Measurements from ENCODE around the gene MGARP.
"Not testable (repeated sequence)": the region's sequence is repeated elsewhere in the genome, so short reads cannot be mapped to it uniquely, and the experiment has no call there.

The MGARP gene

DNA sequence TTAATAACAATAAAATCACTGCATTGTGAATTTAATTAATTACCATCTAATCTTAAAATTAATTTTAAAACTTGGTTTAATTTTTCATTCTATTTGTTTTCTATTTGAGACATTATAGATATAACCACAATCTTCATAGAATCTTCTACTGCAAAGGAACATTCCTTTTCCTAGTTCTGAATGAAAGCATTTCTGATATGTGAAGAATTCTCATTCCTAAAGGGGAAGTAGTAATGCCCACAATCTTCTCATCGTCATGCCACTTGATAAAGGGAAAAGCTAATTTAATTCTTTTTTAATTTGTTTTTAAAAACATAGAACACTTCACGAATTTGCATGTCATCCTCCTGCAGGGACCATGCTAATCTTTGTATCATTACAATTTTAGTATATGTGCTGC, 23.7 kb downstream of the MGARP start:
- DNase-seq (no peak), ATAC-seq (ENCODE audit: insufficient read depth, low read depth) (no peak)
- Histone ChIP-seq H3K9me3 (ENCODE audit: insufficient read depth, low read length, severe bottlenecking) (no peaks in the 10 kb centered on the region), H3K9ac (ENCODE audit: low read depth, low read length) (no peak overlapping the region), H3K36me3 (ENCODE audit: insufficient read depth, low read length) (no peaks in the 10 kb centered on the region), H3K4me1 (ENCODE audit: insufficient read depth, low read length) (no peaks in the 10 kb centered on the region), H3K27ac (ENCODE audit: low read length) (no peak overlapping the region), H3K79me2 (ENCODE audit: insufficient read depth, low read length) (no peaks in the 10 kb centered on the region), H3K4me2 (ENCODE audit: insufficient read depth, low read length) (no peak overlapping the region), H3K27me3 (ENCODE audit: insufficient read depth, low read length, poor library complexity) (no peaks in the 10 kb centered on the region), H3K4me3 (ENCODE audit: low read depth in 1 of 2, low read length in 2 of 2) (no peak overlapping the region), H2AFZ (ENCODE audit: low read depth, low read length) (no peak overlapping the region), H4K20me1 (ENCODE audit: insufficient read depth, low read length) (no peaks in the 10 kb centered on the region)
- TF ChIP-seq EZH2 (IDR thresholded peaks at IDR 0.05; ENCODE audit: borderline replicate concordance, low read depth, low read length, severe bottlenecking) = no peak
- TF ChIP-seq, protein P1, sequence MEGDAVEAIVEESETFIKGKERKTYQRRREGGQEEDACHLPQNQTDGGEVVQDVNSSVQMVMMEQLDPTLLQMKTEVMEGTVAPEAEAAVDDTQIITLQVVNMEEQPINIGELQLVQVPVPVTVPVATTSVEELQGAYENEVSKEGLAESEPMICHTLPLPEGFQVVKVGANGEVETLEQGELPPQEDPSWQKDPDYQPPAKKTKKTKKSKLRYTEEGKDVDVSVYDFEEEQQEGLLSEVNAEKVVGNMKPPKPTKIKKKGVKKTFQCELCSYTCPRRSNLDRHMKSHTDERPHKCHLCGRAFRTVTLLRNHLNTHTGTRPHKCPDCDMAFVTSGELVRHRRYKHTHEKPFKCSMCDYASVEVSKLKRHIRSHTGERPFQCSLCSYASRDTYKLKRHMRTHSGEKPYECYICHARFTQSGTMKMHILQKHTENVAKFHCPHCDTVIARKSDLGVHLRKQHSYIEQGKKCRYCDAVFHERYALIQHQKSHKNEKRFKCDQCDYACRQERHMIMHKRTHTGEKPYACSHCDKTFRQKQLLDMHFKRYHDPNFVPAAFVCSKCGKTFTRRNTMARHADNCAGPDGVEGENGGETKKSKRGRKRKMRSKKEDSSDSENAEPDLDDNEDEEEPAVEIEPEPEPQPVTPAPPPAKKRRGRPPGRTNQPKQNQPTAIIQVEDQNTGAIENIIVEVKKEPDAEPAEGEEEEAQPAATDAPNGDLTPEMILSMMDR (IDR thresholded peaks at IDR 0.05; ENCODE audit: borderline replicate concordance, extremely low read depth, low read length, poor library complexity, severe bottlenecking) = no peak

DNA sequence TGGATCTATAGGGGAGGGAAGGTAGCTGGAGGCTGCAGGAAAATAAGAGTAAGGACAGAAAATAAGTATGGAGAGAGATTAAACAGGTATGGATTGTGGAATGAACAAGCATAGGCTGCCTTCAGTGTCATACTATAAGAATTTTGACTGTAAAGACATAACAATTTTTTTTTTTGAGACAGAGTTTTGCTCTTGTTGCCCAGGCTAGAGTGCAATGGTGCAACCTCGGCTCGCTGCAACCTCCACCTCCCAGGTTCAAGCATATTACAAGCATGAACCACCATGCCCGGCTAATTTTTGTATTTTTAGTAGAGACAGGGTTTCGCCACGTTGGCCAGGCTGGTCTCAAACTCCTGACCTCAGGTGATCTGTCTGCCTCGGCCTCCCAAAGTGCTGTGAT, 24.4 kb downstream of the MGARP start:
- H3K4me3 ChIP-seq (ENCODE audit: low read depth in 1 of 2, low read length in 2 of 2); H3K4me2 ChIP-seq (ENCODE audit: insufficient read depth, low read length); H4K20me1 ChIP-seq (ENCODE audit: insufficient read depth, low read length); H3K36me3 ChIP-seq (ENCODE audit: insufficient read depth, low read length); H3K9me3 ChIP-seq (ENCODE audit: insufficient read depth, low read length, severe bottlenecking); H3K27me3 ChIP-seq (ENCODE audit: insufficient read depth, low read length, poor library complexity); H2AFZ ChIP-seq (ENCODE audit: low read depth, low read length); H3K79me2 ChIP-seq (ENCODE audit: insufficient read depth, low read length); H3K4me1 ChIP-seq (ENCODE audit: insufficient read depth, low read length); DNase-seq; H3K9ac ChIP-seq (ENCODE audit: low read depth, low read length); H3K27ac ChIP-seq (ENCODE audit: low read length); ATAC-seq (ENCODE audit: insufficient read depth, low read depth): not testable (repeated sequence)

DNA sequence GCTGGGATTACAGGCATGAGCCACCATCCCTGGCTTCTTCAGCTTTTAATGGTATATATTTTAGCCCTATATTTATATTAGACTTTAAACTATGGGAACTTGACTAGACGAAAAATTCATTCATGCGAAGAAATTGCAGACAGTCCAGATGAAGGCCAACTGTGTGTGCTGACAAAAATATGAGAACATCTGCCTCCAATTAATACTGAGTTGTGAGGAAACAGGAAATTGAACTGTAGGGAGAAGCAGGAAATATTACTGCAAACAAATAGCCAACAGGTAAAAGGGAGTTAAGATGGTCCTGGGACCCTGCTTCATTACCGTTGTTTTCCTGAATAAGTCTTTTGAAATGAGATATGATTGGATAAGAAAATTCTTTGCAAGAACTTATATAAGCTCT, 26.3 kb downstream of the MGARP start:
- Histone ChIP-seq H3K9ac (ENCODE audit: low read depth, low read length) (no peak overlapping the region), H3K36me3 (ENCODE audit: insufficient read depth, low read length) (no peaks in the 10 kb centered on the region), H4K20me1 (ENCODE audit: insufficient read depth, low read length) (no peaks in the 10 kb centered on the region), H3K4me3 (ENCODE audit: low read depth in 1 of 2, low read length in 2 of 2) (no peak overlapping the region), H3K4me1 (ENCODE audit: insufficient read depth, low read length) (no peaks in the 10 kb centered on the region), H3K4me2 (ENCODE audit: insufficient read depth, low read length) (no peak overlapping the region), H3K27me3 (ENCODE audit: insufficient read depth, low read length, poor library complexity) (no peaks in the 10 kb centered on the region), H3K79me2 (ENCODE audit: insufficient read depth, low read length) (no peaks in the 10 kb centered on the region), H2AFZ (ENCODE audit: low read depth, low read length) (no peak overlapping the region), H3K9me3 (ENCODE audit: insufficient read depth, low read length, severe bottlenecking) (no peaks in the 10 kb centered on the region), H3K27ac (ENCODE audit: low read length) (no peak overlapping the region)
- no peak for ATAC-seq (ENCODE audit: insufficient read depth, low read depth)
- DNase-seq = no peak
- no peak for TF ChIP-seq EZH2 (IDR thresholded peaks at IDR 0.05; ENCODE audit: borderline replicate concordance, low read depth, low read length, severe bottlenecking)
- TF ChIP-seq, protein P1 (IDR thresholded peaks at IDR 0.05; ENCODE audit: borderline replicate concordance, extremely low read depth, low read length, poor library complexity, severe bottlenecking) = no peak

DNA sequence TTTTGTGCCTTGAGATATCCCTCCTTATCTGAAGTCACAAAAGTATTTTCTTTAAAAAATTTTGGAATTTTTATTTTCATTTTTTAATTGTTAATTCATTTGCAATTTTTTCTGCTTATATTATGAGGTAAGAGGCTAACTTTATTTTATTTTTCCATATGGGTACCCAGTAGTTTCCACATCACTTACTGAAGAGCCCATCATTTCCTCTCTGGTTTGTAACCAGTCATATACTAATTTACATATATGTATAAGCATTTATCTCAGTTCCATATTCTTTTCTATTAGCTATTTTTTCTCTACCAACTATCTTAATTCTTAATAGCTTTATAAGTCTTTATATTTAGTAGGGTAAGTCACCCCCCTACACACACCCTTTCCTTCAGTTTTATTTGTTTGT, 27.0 kb downstream of the MGARP start:
- Histone ChIP-seq H2AFZ (ENCODE audit: low read depth, low read length) (no peak overlapping the region), H3K27me3 (ENCODE audit: insufficient read depth, low read length, poor library complexity) (no peaks in the 10 kb centered on the region), H3K4me1 (ENCODE audit: insufficient read depth, low read length) (no peaks in the 10 kb centered on the region), H4K20me1 (ENCODE audit: insufficient read depth, low read length) (no peaks in the 10 kb centered on the region), H3K4me3 (ENCODE audit: low read depth in 1 of 2, low read length in 2 of 2) (no peak overlapping the region), H3K9ac (ENCODE audit: low read depth, low read length) (no peak overlapping the region), H3K36me3 (ENCODE audit: insufficient read depth, low read length) (no peaks in the 10 kb centered on the region), H3K27ac (ENCODE audit: low read length) (no peak overlapping the region), H3K79me2 (ENCODE audit: insufficient read depth, low read length) (no peaks in the 10 kb centered on the region), H3K4me2 (ENCODE audit: insufficient read depth, low read length) (no peak overlapping the region), H3K9me3 (ENCODE audit: insufficient read depth, low read length, severe bottlenecking) (no peaks in the 10 kb centered on the region)
- TF ChIP-seq, protein P1 (IDR thresholded peaks at IDR 0.05; ENCODE audit: borderline replicate concordance, extremely low read depth, low read length, poor library complexity, severe bottlenecking) = no peak
- no peak for TF ChIP-seq EZH2 (IDR thresholded peaks at IDR 0.05; ENCODE audit: borderline replicate concordance, low read depth, low read length, severe bottlenecking)
- DNase-seq (no peak), ATAC-seq (ENCODE audit: insufficient read depth, low read depth) (no peak)
